Measurements from ENCODE around the gene PBX4.
A peak's percentile ranks its signal among the peaks of the same experiment; 100 is the strongest.
"Not testable (repeated sequence)": the region's sequence is repeated elsewhere in the genome, so short reads cannot be mapped to it uniquely, and the experiment has no call there.

The PBX4 gene

GRCh38 chr19:19618219-19619051 is at the start of gene PBX4:
TSS of gene PBX4 (minus strand) at chr19:19618687. CDS start at chr19:19618629, 58 bp downstream.
- peak; percentile 98 for DNase-seq

- not testable (repeated sequence) for DNase-seq
Observed at GRCh38 chr19:19665420-19665948, 47.0 kb upstream of the PBX4 start.

DNA sequence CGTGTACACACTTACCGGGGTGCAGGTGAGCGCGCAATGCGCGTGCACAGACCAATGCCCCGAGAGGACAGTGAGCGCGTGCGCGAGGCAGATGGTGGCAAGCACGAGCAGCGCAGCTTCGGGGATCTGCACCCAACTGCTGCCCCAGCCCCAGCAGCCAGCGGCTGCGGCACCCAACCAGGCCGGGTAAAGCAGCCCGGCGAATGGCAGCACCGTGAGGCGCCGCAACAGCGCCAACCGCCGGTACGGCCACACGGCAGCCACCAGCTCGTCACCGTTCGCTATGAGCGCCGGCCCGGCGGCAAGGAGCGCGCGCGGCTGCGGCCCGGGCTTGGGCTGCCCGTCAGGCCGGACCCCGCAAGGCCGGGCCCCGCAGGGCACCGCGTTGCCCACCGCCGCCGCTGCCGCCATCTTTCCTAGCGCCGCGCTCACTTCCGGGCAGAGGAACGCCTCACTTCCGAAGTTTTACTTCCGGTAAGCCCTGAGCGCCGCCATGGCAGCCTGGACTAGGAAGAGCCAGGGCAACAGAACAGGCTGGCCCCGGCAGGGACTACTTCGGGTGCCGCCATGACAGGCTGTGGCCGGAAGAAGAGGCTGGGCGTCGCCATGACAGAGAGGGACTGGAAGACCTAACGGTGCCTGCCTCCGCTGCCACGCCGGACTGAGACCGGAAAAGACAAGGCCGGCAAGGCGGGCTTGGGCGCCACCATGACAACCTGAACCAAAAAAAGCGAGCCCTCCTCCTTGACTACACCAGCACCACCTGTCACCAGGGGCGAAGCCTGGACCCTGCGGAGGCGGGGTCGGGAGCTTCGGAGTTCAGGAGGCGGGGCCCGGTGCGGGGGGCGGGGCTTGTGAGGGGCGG is 45.0 kb upstream of the PBX4 start, which contains the start of gene ATP13A1:
Gene ATP13A1, minus strand, starts transcription at position 421 of the 865 bp plus-strand sequence. Its CDS starts 10 bp downstream, at position 411.
- DNase-seq = peak; percentile 92

GRCh38 chr19:19662871-19663255 is 44.4 kb upstream of the PBX4 start:
- peak; percentile 43 to 45 for DNase-seq

DNA sequence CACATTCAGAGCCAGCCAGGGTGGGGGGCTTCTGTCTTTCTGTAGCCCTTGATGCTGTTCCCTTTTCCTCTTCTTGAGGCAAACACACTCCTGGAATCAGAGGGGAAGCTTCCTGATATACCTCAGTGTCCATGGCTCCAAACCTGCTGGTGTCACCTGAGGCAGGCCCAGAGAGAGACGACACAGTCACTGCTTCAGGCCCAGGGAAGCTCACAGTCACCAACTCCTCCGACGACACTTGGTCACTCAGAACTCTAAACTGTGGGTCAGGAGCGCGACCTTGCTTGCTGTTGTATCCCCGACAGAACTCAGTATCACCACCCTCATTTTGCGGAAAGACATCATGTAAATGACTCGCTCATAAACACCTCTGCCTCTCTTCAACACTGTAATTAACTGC is 43.9 kb upstream of the PBX4 start:
- DNase-seq = no peak

DNA sequence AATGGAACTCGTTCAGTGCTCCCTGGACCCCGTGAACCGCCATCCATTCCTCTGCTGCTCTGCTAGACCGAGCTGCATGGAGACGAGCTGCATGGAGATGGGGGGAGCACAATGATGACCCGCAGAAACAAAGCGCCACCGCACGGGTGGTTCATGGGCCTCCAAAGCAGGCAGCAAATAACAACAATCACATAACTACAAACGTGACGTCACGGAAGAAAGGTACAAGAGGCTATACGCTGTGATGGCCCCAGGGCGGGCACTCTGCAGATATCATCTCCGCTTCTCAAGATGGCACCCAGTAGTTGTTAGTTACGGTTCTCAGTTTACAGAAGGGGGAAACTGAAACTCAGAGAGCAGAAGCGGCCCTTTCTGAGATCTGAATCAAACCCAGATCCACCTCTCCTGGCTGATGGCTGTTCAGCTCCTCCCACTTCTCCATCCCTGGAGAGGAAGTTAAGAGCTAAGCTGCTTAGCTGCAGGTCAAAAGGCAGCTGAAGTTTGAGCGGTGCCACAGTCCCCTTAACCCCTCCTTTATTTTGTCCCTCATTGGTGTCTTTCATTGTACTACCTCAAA is 43.3 kb upstream of the PBX4 start:
- peak; percentile 52 to 69 for DNase-seq

- DNase-seq = no peak
Observed at GRCh38 chr19:19661141-19661674, 42.7 kb upstream of the PBX4 start.

- DNase-seq = no peak
Observed at GRCh38 chr19:19659646-19660245, 41.3 kb upstream of the PBX4 start.

GRCh38 chr19:19657397-19657783 is 38.9 kb upstream of the PBX4 start:
- no peak for DNase-seq

DNA sequence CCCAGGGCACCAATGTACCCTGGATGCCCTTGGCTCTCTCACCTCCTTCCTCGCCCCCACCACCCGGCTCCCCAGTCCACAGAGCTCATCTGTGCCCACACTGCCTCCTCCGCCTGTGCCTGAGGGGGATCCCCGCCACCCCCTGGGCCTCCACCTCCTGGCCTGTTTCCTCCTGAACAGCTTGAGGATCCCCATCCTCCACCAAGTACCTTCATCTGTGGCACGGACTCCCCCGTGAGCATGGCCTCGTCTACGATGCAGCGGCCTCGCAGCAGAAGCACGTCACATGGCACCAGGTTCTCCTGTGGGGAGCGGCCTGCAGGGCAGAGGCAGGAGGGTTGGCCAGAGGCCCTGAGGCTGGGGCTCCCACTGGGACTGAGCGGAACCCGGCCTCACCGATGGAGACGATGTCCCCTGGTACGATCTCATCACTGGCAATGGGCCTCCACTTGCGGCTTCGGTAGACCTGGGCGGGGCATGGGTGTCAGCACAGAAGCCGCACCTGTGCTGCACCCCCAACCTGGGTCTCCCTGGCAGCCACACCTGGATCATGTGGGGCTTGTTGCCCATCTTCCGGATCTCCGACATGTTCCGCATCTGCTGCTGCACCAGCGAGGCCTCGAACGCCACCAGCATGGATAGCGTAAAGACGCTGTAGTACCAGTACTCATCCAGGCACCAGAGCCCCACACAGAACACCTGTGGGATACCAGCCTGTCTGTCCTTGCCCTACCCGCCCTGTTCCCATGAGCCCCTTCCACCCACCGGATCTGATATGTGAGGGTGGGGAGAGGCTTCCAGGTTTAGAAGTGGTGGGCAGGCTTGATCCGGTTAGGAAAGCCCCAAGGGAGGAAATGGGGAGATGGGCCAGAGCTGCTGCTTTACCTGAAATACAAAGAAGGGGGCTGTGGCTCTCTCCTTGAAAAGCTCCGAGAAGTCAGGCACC is 38.2 kb upstream of the PBX4 start:
- DNase-seq = no peak

DNA sequence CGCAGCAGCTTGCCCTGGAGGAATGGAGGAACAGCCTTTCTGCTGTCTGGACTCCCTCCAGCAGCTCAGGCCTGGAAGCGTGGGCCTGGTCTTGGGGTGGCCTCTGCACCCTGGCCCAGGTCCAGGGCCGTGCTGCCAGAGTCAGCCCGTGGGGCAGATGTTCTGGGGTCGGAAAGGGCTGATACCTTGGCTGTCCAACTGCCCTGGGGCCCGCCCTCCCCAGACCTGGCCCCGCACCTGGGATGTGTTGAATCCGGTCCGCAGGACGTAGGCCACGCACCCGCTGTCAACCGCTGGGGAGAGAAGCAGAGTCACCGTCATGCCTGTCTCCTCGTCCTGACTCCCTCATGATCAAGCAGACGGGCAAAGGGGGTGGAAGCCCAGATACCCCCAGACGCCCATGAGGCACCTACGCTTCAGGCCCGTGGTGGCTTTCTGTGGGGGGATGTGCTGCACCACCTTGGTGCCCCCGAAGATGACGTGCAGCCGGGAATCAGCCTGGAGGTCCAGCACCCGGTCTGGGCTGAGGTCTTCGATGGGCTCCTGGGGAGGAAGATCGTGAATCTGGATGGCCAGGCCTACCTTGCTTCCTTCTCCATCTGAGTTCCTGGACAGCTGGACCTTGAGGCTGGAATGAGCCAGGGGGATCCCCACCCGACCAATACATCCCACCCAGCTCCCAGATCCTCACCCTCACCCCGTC is 37.3 kb upstream of the PBX4 start:
- DNase-seq = no peak

- DNase-seq = no peak
Observed at GRCh38 chr19:19655051-19655594, 36.6 kb upstream of the PBX4 start.

- DNase-seq = no peak
Observed at GRCh38 chr19:19654441-19654840, 36.0 kb upstream of the PBX4 start.

DNA sequence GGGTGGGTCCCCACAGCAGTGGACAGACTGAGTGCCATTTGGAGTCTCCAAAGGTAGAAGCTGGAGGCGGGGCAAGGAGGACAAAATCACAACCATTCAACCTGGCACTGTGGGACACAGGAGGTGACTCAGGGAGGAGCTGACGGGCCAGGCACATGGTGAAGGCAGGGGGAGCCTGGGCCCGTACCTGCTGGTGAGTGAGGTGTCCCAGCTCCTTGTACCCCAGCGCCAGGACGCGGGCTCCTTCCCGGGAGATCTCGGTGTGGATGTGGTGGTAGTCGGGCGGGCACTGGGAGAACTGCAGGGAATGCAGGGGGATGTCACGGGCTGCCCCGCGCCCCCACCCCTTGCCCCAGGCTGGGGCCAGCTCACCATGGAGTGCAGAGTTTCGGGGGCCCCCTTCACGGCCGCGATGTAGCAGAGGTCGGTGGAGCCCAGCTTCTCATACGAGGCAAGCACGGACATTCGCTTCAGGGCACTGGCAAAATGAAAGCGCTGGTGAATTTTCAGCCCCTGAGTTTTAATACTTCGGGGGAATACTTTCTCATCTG is 35.2 kb upstream of the PBX4 start:
- no peak for DNase-seq

DNA sequence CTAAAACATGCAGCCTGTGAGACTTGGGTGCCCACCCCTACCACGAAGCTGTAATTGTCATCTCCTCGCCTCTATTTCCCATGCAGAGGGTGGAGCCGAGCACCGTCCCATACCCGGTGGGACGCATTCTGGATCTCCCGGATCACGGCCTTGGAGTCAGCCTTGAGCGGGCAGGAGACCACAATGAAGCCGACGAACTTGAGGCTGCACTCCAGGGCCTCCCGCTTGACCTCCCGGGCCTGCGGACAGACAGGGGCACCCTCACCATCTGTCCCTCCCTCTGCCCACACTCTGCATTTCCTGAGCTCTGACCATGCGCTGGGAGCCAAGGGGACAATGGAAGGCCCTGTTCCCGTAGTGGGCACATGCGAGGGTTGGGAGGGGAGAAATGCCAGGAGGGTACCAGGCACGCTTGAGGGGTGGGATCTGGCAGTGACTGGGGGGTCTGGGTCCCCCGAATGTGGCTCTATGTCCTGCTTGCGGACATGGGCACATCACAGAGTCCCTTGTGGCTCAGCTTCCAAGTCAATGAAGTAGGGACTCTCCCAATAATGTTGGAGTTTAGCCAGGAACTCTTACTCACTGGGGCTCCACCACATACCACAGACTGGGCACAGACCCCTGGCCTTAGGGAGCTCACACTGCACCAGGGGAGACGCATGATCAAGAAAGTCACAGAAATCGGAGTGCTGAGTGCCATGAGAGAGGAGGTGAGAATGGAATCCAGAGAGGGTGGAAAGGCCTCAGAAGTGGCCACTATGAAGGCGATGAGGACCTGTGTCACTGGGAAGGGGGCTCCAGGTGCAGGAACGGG is 34.2 kb upstream of the PBX4 start:
- DNase-seq = no peak

- no peak for DNase-seq
Observed at GRCh38 chr19:19651076-19651475, 32.6 kb upstream of the PBX4 start.

- peak; percentile 28 to 43 for DNase-seq
Observed at GRCh38 chr19:19650331-19650730, 31.8 kb upstream of the PBX4 start.

DNA sequence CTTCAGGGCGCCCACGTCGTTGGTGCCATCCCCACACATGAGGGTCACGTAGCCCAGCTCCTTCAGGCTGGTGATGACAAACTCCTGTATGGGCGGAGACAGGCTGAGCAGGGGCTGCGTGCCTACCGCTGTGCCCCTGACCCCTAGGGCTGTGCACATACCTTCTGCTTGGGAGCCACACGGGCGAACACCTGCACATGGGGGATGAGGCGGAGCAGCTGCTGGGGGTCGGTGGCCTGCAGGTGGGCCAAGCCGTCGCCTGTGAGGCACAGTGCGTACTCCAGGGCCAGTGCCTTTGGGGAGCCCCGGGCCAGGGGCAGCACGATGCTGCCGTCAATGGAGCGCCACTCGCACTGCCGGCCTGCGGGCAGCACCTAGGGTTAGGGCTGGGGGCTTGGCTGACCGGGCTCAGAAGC is 31.1 kb upstream of the PBX4 start:
- DNase-seq = no peak

GRCh38 chr19:19649155-19649554 is 30.7 kb upstream of the PBX4 start:
- DNase-seq = no peak

Measured in Kasumi-1 (cell line).